Chondrocyte (in vitro differentiated cells): ENCODE measurements around the gene GPX2. TPM values are rescaled to one million over a fixed set of nuclear protein-coding genes. Genes with fewer than 3 reads are reported as not detected.
A peak's percentile ranks its signal among the peaks of the same experiment; 100 is the strongest.

ENCODE experiments used
- DNase-seq: peaks from one replicate; pipeline ENCODE4 v3.0.0; 2021; ENCODE audit warnings: mixed read lengths, low spot score
- H3K27ac Mint-ChIP-seq: one replicate; pipeline ENCODE4 v1.8.0; 2021; ENCODE audit warnings: mild to moderate bottlenecking, moderate library complexity, mixed read lengths; ENCODE audit not compliant: unreplicated experiment
- H3K27me3 Mint-ChIP-seq: 2 replicates; pipeline ENCODE4 v1.8.0; 2021; ENCODE audit warnings: low read depth, mixed read lengths
- H3K36me3 Mint-ChIP-seq: 2 replicates; pipeline ENCODE4 v1.8.0; 2021; ENCODE audit warnings: low read depth, mixed read lengths
- H3K4me1 Mint-ChIP-seq: 2 replicates; pipeline ENCODE4 v1.8.0; 2021; ENCODE audit warnings: low read depth, mild to moderate bottlenecking, mixed read lengths
- H3K4me3 Mint-ChIP-seq: one replicate; pipeline ENCODE4 v1.8.0; 2021; ENCODE audit warnings: mild to moderate bottlenecking, moderate library complexity, mixed read lengths; ENCODE audit not compliant: unreplicated experiment
- H3K9me3 Mint-ChIP-seq: 2 replicates; pipeline ENCODE4 v1.8.0; 2021; ENCODE audit warnings: low read depth, mixed read lengths
- CTCF ChIP-seq: fragments of 200-600 bp; sonication (generic); IDR thresholded peaks from 2 replicates; pipeline ENCODE4 v1.5.0; 2021; ENCODE audit warnings: antibody characterized with exemption, mild to moderate bottlenecking, moderate library complexity
- total RNA-seq: library from RNA; stranded (reverse); gene quantifications from 3 replicates; pipeline ENCODE4 v1.2.1, GENCODE V29; 2021

Gene GPX2
- total RNA-seq, 1 donor from 2014 or later = not detected

GRCh38 chr14:64927031-64927430 lies 15.5 kb downstream of the GPX2 start:
- no peak overlapping the region for H3K4me3 Mint-ChIP-seq
- H3K36me3 Mint-ChIP-seq = peaks cover 3% of the 10 kb centered on the region
- H3K27ac Mint-ChIP-seq = peak overlapping the region; percentile 87
- H3K4me1 Mint-ChIP-seq = peaks cover 15% of the 10 kb centered on the region
- no peaks in the 10 kb centered on the region for H3K27me3 Mint-ChIP-seq
- TF ChIP-seq CTCF = no peak
- no peaks in the 10 kb centered on the region for H3K9me3 Mint-ChIP-seq
- no peak for DNase-seq

DNA sequence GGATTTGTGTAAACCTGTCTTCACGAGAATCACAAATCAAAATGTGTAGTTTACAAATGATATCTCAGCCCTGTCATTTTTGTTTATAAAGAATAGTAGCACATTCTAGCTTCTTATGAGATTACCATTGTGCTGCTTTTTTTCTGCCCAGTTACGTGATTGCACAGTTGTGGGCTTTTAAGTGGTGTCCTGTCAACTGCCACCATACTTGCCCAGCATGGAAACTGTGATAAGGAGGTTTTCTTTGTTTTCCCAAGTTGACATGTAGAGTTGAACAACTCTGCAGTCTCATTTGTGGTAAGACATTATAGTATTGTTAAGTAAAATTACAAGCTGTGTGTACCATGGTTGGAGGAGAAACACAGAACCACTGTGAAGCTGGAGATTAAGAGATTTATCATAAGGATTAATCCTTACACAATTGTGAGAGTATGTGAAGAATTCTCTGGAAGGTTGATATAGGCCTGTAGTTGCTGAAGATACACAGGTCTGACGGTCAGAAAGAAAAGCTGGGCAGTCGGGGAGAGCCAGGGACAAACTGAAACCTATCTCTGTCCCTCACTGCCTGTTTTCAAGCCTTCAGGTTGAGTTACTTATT lies 16.0 kb downstream of the GPX2 start:
- Mint-ChIP-seq H3K4me3 (no peak overlapping the region), H3K27ac (peak overlapping the region; percentile 87), H3K9me3 (peaks cover 3% of the 10 kb centered on the region), H3K27me3 (no peaks in the 10 kb centered on the region), H3K4me1 (peaks cover 15% of the 10 kb centered on the region), H3K36me3 (peaks cover 3% of the 10 kb centered on the region)
- no peak for TF ChIP-seq CTCF
- no peak for DNase-seq

DNA sequence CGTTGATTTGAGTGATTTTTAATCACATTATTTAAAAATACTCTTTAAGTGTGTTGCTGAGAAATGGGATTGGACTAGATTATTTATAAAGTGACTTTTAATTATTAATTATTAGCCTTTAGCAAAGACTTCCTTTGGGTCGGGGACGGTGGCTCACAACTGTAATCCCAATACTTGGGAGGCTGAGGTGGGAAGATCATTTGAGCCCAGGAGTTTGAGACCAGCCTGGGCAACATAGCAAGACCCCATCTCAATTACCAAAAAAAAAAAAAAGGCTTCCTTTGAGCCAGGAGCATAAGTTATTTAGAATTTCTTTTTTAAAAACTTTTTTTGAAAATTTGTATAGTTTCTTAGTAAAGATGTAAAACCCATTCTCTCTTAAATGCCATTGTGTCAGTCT lies 19.5 kb downstream of the GPX2 start:
- Mint-ChIP-seq H3K27ac (no peak overlapping the region), H3K4me1 (peaks cover 42% of the 10 kb centered on the region), H3K27me3 (no peaks in the 10 kb centered on the region), H3K9me3 (peaks cover 5% of the 10 kb centered on the region), H3K36me3 (peaks cover 3% of the 10 kb centered on the region), H3K4me3 (no peak overlapping the region)
- DNase-seq = no peak
- TF ChIP-seq CTCF = no peak

GRCh38 chr14:64920465-64920864 lies 22.1 kb downstream of the GPX2 start:
- Mint-ChIP-seq H3K27ac (peak overlapping the region; percentile 55), H3K9me3 (peaks cover 8% of the 10 kb centered on the region), H3K4me3 (no peak overlapping the region), H3K4me1 (peaks cover 59% of the 10 kb centered on the region), H3K27me3 (no peaks in the 10 kb centered on the region), H3K36me3 (peaks cover 3% of the 10 kb centered on the region)
- no peak for DNase-seq
- TF ChIP-seq CTCF = no peak

GRCh38 chr14:64919618-64920017 lies 22.9 kb downstream of the GPX2 start:
- Mint-ChIP-seq H3K36me3 (peaks cover 5% of the 10 kb centered on the region), H3K4me3 (no peak overlapping the region), H3K27me3 (no peaks in the 10 kb centered on the region), H3K9me3 (peaks cover 8% of the 10 kb centered on the region), H3K27ac (peak overlapping the region; percentile 86), H3K4me1 (peaks cover 62% of the 10 kb centered on the region)
- DNase-seq = no peak
- TF ChIP-seq CTCF = no peak
